Endometrial microvascular endothelial cells (primary cell): ENCODE measurements around the gene NEB. TPM values are rescaled to one million over a fixed set of nuclear protein-coding genes. Genes with fewer than 3 reads are reported as not detected.

Source experiments
- in situ Hi-C: cut with HindIII; loops from 2 replicates; pipeline ENCODE4 v1.10.0; 2017; ENCODE audit warnings: low sequenced_read_pairs, low pct_unique_long_range_greater_than_20kb; ENCODE audit errors: inconsistent ontology term
- total RNA-seq: library from RNA; depleted of rRNA; stranded (reverse); fragments of >200 nt; gene quantifications from one replicate; pipeline ENCODE4 v1.2.3, GENCODE V29; 2015; ENCODE audit errors: inconsistent ontology term

NEB gene
- total RNA-seq, 1 donor from 2014 or later: under 0.01 TPM

GRCh38 chr2:151543876-151544275, 190.4 kb downstream of the NEB start:
- in situ Hi-C loops: no loop called here

DNA sequence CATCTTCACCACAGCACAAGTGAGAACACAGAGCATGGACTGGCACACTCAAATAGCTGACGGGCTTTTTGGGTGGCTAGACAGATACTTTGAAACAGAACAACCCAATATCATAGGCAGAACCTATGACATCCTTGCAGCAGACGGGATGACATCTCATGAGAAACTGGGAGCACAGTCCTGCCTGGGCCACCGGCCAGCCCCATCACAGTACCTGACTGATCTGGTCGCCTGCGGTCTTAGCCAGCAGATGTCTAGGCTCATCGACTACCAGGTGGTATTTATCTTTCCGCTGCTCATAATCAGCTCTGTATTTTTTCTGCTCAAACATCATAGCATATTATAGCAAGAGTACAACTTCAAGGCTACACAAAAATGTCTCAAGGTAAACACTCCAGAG, 200.3 kb downstream of the NEB start:
- in situ Hi-C loops: no loop called here

DNA sequence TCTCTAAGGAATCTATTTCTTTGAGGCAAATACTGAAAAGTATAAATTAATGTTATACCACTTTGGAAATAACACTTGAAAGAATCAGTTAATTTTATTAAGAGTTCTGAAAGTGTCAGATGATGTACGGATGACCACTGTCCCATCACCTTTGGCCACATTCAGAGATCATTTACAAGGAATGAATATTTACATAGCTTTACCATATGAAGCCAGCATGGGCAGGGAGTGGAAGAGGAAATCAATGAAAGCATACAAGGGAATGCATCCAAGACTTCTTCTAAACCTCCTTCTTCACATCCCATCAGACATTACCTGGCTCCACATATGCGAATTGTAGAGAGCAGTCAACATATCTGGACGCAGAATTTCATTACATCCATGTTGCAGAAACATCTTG, 201.1 kb downstream of the NEB start:
- in situ Hi-C loops: no loop called here

DNA sequence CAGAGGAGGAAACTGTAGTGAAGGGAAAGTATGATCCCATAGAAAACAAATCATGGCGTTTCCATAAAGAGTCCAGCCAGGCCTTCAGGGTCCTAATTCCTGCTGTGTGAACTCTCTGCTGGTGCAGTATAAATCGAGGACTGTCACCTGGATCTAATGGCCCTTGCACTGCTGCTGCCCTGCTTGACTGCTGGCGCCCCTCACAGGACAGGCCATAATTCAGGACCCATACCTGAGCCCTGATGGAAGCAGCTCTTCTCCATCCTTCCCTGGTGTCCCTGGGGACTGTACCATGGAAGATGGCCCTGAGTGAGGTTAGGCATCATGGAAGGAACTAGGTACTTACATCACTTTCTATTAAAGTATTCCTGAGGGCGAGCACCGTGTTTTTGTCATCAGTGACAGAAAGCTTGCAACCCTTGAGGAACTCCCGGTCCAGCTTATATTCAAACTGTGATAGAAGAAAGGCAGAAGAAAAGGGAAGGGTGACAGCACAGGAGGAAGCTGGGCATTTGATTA, 207.6 kb downstream of the NEB start:
- in situ Hi-C loops: no loop called here

GRCh38 chr2:151525821-151526373, 208.4 kb downstream of the NEB start:
- in situ Hi-C loops: no loop called here

GRCh38 chr2:151523850-151524249, 210.4 kb downstream of the NEB start:
- in situ Hi-C loops: no loop called here

GRCh38 chr2:151522556-151522955, 211.7 kb downstream of the NEB start:
- in situ Hi-C loops: no loop called here

DNA sequence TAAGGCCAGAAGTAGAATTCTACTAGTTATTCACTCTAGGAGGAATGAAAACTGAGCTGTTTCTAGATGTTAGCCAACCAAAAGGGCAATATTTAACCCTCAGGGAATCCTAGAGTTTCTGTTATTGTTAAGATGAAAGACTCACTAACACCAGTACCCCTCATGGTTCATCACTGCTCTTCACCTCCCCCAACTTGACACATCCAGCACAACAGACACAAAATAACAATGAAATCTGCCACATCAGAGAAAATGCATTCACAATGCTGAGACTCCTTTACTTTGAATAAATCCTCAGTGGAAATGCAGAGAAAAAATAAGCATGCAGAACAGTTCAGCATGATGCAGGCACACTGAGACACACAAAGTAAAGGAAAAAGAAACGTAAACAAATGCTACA, 213.3 kb downstream of the NEB start:
- in situ Hi-C loops: no loop called here

GRCh38 chr2:151518802-151519201, 215.5 kb downstream of the NEB start:
- in situ Hi-C loops: no loop called here

- in situ Hi-C loops: no loop called here
Measured at GRCh38 chr2:151508519-151508918, 225.8 kb downstream of the NEB start.

DNA sequence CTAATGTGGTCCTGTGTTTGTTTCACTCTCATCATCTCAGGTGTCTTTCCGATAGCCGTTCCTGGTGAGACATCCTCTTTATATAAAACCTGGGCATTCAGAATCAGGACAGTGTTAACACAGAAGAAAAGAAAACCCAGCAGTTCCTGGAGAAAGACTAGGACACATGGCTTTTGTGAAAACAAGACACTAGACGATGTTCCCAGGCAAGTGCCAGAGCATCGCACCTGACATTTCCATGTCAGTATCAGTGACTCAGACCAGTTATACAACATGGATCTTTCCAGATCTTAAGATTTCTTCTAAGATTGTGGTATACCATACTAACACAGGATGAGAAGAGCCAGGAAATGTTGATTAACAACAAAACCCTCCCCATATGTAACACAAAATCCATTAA, 228.1 kb downstream of the NEB start:
- in situ Hi-C loops: no loop called here

DNA sequence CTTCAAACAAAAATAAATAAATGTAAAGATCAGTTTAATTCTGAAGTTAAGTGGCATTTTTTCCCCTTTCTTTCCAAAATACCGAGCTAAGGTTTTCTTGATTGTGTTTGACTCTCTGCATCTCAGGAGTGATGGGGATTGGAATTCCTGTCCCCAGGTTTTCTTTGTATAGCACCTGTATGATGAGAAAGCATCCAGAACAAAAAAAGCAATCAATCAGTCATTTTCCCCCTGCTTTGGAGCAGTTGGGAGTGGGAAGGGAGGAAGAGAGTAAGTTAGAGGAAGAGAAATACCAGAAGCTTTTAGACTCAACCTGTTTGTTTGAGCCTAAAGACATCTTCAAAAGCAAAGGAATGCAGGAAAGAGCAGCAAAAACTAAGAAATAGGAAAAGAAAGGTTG, 236.1 kb downstream of the NEB start:
- in situ Hi-C loops: no loop called here

- in situ Hi-C loops: no loop called here
Measured at GRCh38 chr2:151491496-151491895, 242.8 kb downstream of the NEB start.

DNA sequence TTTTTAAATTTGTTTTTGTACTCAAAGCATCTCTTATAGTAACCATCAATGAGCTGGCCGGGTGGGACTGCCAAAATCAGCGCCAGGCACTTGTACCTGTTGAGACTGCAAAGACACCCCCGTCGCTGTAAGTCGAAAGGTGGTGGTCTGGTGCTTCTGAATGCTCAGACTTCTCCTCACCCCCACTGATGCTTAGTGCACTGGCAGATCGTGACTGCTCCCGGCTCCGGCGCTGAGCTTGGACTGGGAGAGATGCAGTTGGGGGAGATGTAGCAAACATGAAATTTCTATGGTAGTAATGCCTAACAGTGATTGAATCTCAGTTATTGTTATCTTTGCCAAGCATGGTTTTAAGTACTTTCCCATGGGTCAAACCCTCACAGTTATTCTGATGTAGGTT, 244.0 kb downstream of the NEB start:
- in situ Hi-C loops: no loop called here

DNA sequence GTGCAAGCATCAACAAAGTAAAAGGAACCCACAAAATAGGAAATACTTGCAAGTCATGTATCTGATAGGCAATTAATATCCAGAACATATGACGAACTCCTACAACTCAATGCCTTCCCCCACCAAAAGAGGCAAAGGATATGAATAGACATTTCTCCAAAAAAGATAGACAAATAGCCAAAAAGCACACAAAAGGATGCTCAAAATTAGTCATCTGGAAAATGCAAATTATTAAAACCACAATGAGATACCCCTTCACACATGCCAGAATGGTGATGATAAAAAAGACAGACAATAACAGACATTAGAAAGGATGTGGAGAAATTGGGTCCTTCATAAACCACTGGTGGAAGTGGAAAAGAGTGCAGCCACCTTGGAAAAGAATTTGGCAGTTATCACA, 248.2 kb downstream of the NEB start:
- in situ Hi-C loops: no loop called here

DNA sequence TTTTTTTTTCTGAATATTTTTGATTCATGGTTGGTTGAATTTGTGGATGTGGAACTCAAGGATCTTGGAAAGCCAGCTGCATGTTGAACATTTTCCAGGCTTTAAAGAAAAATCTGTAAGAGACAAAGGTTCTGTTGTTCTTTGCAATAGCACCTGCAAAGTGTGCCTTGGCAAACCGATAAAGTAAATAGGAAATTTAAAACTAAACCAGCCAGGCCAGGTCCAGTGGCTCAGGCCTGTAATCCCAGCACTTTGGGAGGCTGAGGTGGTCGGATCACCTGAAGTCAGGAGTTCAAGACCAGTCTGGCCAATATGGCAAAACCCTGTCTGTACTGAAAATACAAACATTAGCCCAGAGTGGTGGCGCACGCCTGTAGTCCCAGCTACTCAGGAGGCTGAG, 250.2 kb downstream of the NEB start:
- in situ Hi-C loops: no loop called here

- in situ Hi-C loops: no loop called here
Measured at GRCh38 chr2:151483546-151483945, 250.7 kb downstream of the NEB start.

DNA sequence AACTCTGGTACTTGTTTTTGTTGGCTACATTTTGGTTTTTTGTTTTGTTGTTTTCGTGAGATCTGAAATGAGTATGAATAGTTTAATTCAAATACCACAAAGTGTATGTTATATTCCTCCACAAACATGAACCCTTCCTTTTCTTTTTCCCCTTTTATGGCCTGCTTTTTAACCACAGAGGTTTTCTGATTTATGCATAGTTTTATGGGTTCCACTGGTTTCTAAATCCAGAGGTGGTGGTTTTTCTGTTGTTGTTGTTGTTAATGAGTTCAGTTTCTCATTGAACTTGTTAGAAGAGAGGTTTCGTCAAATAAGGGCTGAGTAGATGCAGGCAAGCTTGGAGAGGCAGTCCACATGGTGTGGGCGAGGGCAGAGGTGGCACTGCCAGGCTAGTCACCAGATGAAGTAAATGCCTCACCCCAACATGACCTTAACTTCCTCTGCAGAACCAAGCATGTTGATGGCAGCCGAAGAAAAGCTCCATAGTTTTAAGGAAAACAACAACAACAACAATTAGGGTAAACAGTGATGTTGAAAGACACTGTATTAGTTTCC, 252.0 kb downstream of the NEB start:
- in situ Hi-C loops: no loop called here

DNA sequence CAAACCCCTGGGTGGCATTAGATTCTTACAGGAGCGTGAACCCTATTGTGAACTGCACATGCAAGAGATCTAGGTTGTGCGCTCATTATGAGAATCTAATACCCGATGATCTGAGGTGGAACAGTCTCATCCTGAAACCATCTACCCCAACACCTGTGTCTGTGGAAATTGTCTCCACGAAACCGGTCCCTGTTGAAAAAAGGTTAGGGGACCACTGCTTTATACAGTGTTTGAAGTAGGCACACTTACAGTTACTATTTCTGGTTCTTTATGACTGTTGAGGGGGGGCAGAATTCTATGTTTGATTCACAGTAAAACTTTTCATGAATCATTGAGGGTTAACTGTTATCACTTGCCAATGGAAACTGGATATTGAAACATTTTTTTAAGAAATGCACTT, 252.5 kb downstream of the NEB start:
- in situ Hi-C loops: no loop called here

- in situ Hi-C loops: no loop called here
Measured at GRCh38 chr2:151478011-151478410, 256.3 kb downstream of the NEB start.

- in situ Hi-C loops: no loop called here
Measured at GRCh38 chr2:151476287-151476686, 258.0 kb downstream of the NEB start.
